GM12801 (cell line): ENCODE data around the gene SNPH.

ENCODE experiments used
- CTCF ChIP-seq: IDR thresholded peaks from one replicate; pipeline ENCODE4 v1.5.1; 2011; ENCODE audit warnings: control low read depth; ENCODE audit not compliant: insufficient read length; ENCODE audit errors: extremely low read depth

The SNPH gene

GRCh38 chr20:1255675-1256074 lies 10.4 kb upstream of the SNPH start:
- TF ChIP-seq CTCF, result no peak

GRCh38 chr20:1263853-1264252 lies 2.2 kb upstream of the SNPH start:
- TF ChIP-seq CTCF, result no peak

- no peak for TF ChIP-seq CTCF
Measured at GRCh38 chr20:1264727-1265126, 1.4 kb upstream of the SNPH start.

- TF ChIP-seq CTCF, result no peak
Measured at GRCh38 chr20:1265226-1265915, 723 bp upstream of the SNPH start.

- TF ChIP-seq CTCF, result no peak
Measured at GRCh38 chr20:1265916-1266166, 253 bp upstream of the SNPH start.

GRCh38 chr20:1267161-1267560 lies 1.1 kb downstream of the SNPH start:
- TF ChIP-seq CTCF, result no peak

GRCh38 chr20:1267809-1268374 lies 1.8 kb downstream of the SNPH start:
- no peak for TF ChIP-seq CTCF
